ENCODE results near the gene RABGAP1L.
"Not testable (repeated sequence)": the region's sequence is repeated elsewhere in the genome, so short reads cannot be mapped to it uniquely, and the experiment has no call there.

Gene RABGAP1L

DNA sequence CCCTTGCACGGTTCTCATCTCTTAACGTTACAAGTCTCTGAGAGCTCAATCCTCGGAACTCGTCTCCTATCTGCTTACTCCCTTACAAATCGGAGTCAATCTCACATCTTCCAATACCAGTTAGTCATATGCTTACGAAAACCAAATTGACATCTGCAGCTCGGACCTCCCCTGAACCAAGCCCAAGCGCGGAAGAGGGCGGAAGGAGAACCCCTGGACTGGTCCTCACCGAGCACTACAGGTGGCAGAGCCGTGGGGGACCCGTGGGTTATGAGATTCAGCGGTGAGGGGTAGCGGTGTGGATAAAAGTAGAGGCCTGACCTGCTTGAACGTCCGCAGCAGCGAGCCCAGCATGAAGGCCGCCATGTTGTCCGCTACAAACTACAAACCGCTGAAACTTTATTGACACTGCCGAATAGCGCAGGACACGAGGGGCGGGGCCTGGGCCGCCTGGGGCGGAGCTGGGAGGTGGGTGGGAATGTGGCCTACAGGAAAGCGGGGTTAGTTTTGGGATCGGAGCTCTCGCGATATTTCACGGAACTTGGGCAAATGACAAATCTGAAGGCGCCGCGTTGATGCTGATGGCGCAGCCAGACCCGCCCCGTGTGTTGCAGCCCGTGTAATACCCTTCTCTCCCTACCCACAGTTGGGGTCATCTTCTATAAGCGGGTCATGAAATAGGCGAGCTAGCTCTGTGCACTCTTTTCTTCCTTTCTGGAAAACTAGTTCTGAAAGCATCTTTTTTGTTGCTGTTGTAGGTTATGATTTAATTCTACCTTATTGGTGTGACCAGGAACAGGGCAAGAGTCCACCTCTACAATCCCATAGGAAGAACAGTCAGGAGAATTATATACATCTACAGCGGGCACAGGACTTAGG, 864.0 kb downstream of the RABGAP1L start, which contains the start of gene MRPS14:
MRPS14 (minus strand) TSS at position 383 of the 879 bp plus-strand sequence; CDS start at position 366, 17 bp downstream.
- peak; percentile 95 for DNase-seq

DNA sequence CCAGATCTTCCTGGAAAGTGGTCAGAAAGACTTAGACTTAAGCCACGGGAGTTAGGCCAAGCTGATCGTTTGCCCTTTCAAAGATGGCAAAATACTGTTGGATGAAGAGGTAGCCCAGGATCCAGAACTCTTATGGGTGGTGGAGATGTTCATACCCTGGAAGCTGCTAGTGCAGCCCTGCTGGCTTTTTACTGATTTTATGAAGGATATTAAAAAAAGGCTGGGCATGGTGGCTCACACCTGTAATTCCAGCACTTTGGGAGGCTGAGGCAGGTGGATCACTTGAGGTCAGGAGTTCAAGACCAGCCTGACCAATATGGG, 864.6 kb downstream of the RABGAP1L start:
- not testable (repeated sequence) for DNase-seq

GRCh38 chr1:175024773-175025172, 865.5 kb downstream of the RABGAP1L start:
- no peak for DNase-seq

GRCh38 chr1:175033953-175034352, 874.6 kb downstream of the RABGAP1L start:
- no peak for DNase-seq

- no peak for DNase-seq
Observed at GRCh38 chr1:175034775-175035174, 875.5 kb downstream of the RABGAP1L start.

- DNase-seq: no peak
Observed at GRCh38 chr1:175035865-175036264, 876.5 kb downstream of the RABGAP1L start.

DNA sequence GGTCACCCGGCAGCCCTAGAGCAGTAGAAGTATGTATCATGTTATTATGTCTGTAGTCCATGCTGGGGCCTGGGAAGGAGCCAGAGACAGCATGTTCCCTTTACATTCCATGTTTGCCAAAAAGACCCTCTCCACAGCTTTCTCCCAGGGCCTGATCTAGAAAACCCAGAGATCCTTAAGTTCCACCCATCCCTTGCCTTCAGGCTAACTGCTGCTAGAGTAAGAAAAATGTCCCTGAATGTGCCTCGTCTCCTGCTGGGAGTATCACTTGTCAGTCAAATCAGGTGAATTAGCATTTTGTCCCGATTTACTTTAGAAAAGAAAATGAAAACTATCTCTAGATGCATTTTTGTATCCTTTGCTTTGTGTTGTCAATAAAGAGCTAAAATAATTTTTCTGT, 877.2 kb downstream of the RABGAP1L start:
- no peak for DNase-seq

DNA sequence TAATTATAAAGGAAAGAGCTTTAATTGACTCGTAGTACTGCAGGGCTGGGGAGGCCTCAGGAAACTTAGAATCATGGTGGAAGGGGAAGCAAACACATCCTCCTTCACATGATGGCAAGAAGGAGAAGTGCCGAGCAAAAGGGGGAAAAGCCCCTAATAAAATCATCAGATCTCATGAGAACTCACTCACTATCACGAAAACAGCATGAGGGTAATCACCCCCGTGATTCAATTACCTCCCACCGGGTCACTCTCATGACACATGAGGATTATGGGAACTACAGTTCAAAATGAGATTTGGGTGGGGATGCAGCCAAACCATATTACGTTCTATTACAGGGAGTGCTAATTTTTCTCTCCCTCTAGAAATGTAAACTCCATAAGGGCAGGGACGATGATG, 878.1 kb downstream of the RABGAP1L start:
- DNase-seq: no peak

DNA sequence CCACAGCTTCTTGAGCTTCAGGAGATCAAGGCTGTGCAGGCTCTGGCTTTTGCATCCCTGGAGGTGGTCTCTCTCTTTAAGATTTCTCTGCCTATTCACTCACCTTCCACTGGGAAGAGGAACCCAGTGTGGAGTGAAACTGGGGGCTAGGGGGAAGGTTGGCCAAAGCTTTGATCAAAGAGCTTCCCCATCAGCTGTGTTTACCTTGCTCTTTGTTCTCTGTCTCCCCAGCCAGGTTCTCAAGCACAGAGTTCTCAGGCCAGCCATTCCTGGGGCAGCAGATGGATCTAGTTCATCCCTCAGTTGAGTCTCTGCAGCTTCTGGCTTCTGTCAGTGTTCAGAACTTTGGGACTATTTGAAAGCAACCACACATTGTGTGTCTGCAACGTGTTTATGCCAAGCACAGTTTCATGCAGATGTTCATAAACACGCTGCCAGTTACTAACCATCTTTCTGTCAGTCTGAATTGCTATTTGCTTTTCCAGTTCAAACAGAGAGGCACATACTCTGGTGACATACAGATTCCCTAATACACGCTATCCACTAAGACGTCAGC, 881.1 kb downstream of the RABGAP1L start:
- no peak for DNase-seq

GRCh38 chr1:175042650-175043049, 883.3 kb downstream of the RABGAP1L start:
- DNase-seq: no peak

- no peak for DNase-seq
Observed at GRCh38 chr1:175043824-175044223, 884.5 kb downstream of the RABGAP1L start.

DNA sequence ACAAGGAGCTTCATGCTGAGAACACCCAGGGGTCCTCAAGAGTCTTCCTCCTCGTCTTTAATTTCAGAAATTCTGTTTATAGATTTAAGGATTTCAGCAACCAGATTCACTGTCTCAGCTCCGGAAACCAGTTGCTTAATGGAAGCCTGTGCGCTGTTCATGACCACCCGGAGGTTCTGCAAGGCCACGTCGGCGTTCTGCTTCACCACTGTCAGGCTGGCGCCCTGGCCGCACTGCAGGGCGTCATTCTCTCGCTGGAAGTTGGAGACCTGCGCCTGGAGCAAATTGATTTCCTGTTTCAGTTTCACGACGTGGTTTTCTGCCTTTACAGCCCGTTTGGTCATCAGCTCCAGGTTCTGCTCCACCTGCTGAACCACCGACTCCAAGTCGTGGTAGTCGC, 885.3 kb downstream of the RABGAP1L start:
- DNase-seq: not testable (repeated sequence)
